CD4-positive, alpha-beta T cell treated with Interferon alpha-2 for 1 hour (primary cell): ENCODE measurements around the gene IBA57.
A peak's percentile ranks its signal among the peaks of the same experiment; 100 is the strongest.

Source experiments
- DNase-seq, 2 donors: peaks; one replicate each; pipeline ENCODE4 v3.0.0-alpha.2; 2020 to 2022

The IBA57 gene

GRCh38 chr1:228157729-228158126, 7.9 kb upstream of the IBA57 start:
- DNase-seq, result no peak

GRCh38 chr1:228158151-228159007, 7.2 kb upstream of the IBA57 start:
- no peak for DNase-seq

GRCh38 chr1:228159008-228159665, 6.5 kb upstream of the IBA57 start:
- DNase-seq, result no peak

GRCh38 chr1:228160201-228160761, 5.3 kb upstream of the IBA57 start:
- DNase-seq, result no peak

- DNase-seq, result no peak
Observed at GRCh38 chr1:228161362-228161761, 4.2 kb upstream of the IBA57 start.

GRCh38 chr1:228161866-228162265, 3.7 kb upstream of the IBA57 start:
- no peak for DNase-seq

- DNase-seq, result no peak
Observed at GRCh38 chr1:228162286-228163006, 3.2 kb upstream of the IBA57 start.

- DNase-seq, result no peak
Observed at GRCh38 chr1:228163007-228163753, 2.4 kb upstream of the IBA57 start.

- no peak for DNase-seq
Observed at GRCh38 chr1:228163776-228164519, 1.7 kb upstream of the IBA57 start.

- DNase-seq, result peak in 1 of 2 donors; percentile 30
Observed at GRCh38 chr1:228164561-228165371, 838 bp upstream of the IBA57 start.

GRCh38 chr1:228166170-228166936, 749 bp downstream of the IBA57 start:
- peak; percentile 78 to 79 for DNase-seq

GRCh38 chr1:228168563-228169270, 3.1 kb downstream of the IBA57 start:
- no peak for DNase-seq

- no peak for DNase-seq
Observed at GRCh38 chr1:228169345-228169744, 3.7 kb downstream of the IBA57 start.

GRCh38 chr1:228170666-228171065, 5.1 kb downstream of the IBA57 start:
- no peak for DNase-seq

GRCh38 chr1:228171221-228171891, 5.8 kb downstream of the IBA57 start:
- DNase-seq, result no peak

- no peak for DNase-seq
Observed at GRCh38 chr1:228172591-228173527, 7.3 kb downstream of the IBA57 start.
